G401 (cell line): Measurements from ENCODE around the gene MTMR4. TPM values are rescaled to one million over a fixed set of nuclear protein-coding genes. Genes with fewer than 3 reads are reported as not detected.

Experiments
- DNase-seq: peaks from one replicate; pipeline ENCODE4 v3.0.0-alpha.2; 2015; ENCODE audit warnings: low spot score
- in situ Hi-C: cut with HindIII; loops from 2 replicates; pipeline ENCODE4 v1.10.0; 2016; ENCODE audit warnings: low sequenced_read_pairs, mixed read lengths
- total RNA-seq: library from RNA; depleted of rRNA; stranded (reverse); fragments of >200 nt; shearing (Covaris generic); gene quantifications from 2 replicates; pipeline ENCODE4 v1.2.3, GENCODE V29; 2014

Gene MTMR4
- total RNA-seq, 1 experiment from 2014 or later, result 35.9 TPM

- no peak for DNase-seq
- in situ Hi-C loops, result no loop called here
Measured at GRCh38 chr17:58528443-58528842, 14.0 kb upstream of the MTMR4 start.

DNA sequence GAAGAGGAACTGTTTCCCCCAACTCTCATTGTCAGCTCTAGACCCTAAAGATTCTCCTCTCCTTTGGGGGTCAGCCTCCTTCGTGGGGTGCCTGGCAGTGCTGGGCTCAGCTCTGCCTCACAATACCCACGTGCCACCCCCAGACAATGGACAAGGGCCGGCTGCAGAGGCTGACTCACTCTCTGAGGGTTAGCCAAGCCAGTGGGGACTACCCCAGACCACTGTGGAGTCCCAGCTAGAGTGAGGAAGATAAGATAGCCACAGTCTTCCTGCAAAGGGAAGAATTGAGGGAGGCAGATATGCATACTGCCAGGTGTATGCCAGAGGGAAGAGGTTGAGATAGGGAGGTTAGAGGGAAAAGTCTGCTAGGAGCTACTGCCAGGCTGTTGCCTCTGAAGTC, 13.5 kb upstream of the MTMR4 start:
- in situ Hi-C loops, result no loop called here
- peak; percentile 26 for DNase-seq

DNA sequence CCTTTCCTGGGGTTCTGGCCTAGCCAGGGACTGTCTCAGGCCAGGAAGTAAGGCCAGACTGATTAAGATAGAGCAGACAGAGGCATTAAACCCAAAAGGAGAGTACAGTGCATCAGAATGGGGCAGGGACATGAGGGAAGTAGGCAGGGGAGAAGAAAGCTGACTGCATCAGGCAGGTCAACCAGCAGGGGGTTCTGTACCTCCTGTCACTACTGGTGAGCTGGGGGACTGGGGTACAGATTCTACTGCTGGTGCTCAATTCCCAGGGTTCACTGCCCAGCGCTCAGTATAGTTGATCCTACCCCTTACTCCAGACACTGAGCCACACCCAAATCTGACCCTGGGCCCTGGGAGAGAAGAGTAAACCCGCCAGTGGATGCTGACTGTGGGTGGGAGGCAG, 12.9 kb upstream of the MTMR4 start:
- peak; percentile 39 for DNase-seq
- in situ Hi-C loops, result no loop called here

DNA sequence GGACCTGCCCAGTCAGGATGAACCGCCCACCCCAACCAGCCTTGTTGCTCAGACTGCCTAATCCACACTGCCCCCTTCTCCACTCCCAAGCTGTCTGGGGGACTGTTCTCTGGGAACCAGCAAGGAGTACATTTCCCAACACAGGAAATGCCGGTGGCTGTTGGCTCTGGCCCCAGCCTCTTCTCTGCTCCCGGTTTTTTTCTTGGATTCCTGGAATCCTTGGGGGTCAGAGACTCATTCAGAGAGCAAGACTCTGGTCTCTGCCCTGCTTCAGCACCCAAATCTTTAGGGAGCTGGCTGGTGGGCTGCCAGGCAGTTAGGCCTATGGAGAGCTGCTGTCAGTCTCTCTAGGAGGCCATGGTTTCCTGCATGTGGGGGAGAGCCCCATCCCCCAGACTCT, 10.8 kb upstream of the MTMR4 start:
- in situ Hi-C loops, result no loop called here
- no peak for DNase-seq

GRCh38 chr17:58521680-58522079, 7.2 kb upstream of the MTMR4 start:
- in situ Hi-C loops, result no loop called here
- no peak for DNase-seq

DNA sequence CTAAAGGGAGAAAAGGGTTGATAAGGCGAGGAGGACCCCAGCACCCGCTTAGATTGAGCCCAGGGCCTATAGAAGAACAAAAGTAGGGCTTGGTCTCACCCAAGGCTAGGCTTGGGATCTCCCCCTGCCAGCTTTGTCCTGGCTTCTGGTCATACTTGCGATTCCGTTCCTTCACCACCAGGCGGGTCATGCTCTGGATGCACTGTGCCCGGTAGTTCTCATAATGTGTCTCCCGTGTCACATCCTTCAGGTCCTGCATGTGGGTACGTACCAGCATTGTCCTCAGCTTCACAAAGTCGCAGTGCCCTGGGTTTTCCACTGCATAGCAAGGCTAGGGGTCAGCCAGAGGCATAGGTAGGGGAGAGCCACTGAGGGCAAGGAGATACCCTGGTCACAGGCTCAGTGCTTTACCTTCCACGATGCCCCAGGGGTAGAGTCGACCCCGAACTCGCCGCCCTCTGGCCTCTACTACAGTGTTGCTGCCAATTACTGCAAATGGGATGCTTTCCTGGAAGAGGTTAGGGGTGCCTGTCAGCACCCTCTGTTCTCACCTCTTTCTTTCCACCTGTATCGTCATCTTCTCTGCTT, 6.5 kb upstream of the MTMR4 start:
- in situ Hi-C loops, result no loop called here

GRCh38 chr17:58517928-58518609, 3.6 kb upstream of the MTMR4 start:
- in situ Hi-C loops, result no loop called here
- peak; percentile 100 for DNase-seq

More for the DNA sequence above, 6.5 kb upstream of the MTMR4 start:
- peak; percentile 29 for DNase-seq

GRCh38 chr17:58517378-58517927, 3.0 kb upstream of the MTMR4 start:
- DNase-seq, result no peak
- in situ Hi-C loops, result no loop called here

- in situ Hi-C loops, result no loop called here
Measured at GRCh38 chr17:58516644-58517377, 2.4 kb upstream of the MTMR4 start.

DNA sequence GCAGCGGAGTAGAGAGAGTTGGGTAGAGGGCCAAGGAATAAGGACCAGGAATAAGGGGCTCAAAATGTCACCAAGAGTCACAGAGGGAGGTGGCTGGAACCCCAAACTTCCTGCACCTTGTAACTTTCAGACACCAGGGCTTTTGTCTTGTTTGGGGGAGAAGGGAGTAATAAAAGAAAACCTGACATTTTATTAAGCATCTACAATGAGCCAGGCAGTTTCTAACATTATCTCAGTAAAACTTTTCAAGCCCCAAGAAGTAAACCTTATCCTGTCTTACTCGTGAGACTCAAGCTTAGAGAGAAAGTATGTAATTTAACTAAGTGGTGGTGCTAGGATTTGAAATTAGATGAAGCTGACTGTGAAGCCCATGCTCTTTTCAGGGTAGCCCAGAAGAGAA, 848 bp upstream of the MTMR4 start:
- in situ Hi-C loops, result no loop called here
- no peak for DNase-seq

More at GRCh38 chr17:58516644-58517377, 2.4 kb upstream of the MTMR4 start:
- DNase-seq, result peak; percentile 9

- in situ Hi-C loops, result no loop called here
- no peak for DNase-seq
Measured at GRCh38 chr17:58514770-58515157, 326 bp upstream of the MTMR4 start.

GRCh38 chr17:58513267-58513964, 1.0 kb downstream of the MTMR4 start:
- in situ Hi-C loops, result no loop called here
- no peak for DNase-seq

GRCh38 chr17:58510075-58510474, 4.4 kb downstream of the MTMR4 start:
- in situ Hi-C loops, result no loop called here

DNA sequence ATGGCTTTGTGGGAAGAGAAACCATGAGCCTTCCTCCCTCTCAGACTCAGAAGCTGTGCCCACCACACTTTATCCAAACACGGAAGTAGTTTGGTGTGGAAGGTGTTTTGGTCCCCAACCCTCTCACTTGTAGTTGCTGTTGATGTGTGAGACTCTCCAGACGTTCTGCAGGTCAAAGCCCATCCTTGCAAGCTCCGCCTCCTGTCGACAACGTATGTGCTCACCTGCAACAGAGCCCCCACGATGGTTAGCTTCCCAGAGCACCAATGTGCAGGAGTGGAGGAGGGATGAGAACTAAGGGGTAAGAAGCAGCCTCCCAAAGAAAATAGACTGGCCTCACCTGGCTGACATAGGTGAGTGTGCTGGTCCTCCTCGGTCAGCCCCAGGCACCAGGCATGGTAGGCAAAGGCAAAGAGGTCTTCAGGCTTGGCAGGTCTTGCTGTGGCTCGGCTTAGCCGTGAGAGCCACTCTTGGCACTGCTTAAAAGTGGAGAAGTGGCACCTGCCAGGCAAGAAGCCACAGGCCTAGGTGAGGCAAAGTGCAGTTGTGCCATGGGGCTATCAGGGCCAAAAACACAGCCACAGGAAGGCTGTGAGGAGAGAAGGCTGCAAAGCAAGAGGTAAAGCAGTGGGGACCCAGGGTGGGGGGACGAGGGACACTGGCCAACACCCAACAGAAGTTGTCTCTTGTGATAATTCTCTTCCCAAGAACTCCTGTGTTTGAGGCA, 5.9 kb downstream of the MTMR4 start:
- DNase-seq, result no peak
- in situ Hi-C loops, result no loop called here

More at GRCh38 chr17:58510075-58510474, 4.4 kb downstream of the MTMR4 start:
- no peak for DNase-seq

DNA sequence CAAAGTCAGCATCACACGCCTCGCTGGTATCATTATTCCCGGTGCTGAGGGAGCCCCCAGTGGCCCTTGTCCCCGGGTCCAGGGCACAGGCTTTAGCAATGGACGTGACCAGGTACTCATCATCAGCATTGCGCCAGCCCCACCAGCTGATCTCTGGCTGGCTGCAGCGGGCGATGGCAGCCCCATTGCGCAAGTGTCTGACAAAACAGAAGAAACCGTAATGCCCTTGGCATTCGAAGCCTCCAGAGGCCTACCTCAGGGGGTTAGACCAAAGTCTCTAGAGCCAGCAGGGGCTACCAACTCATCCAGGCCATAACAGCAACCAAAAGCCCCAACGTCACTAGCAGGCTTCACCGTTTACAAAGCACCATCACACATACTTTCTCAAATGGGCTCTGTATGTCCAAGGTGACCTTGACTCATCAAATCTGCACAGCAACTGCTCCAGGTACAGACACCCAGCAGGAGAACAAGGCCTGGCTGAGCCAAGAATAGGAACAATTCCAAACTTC, 7.3 kb downstream of the MTMR4 start:
- DNase-seq, result peak; percentile 39
- in situ Hi-C loops, result no loop called here

DNA sequence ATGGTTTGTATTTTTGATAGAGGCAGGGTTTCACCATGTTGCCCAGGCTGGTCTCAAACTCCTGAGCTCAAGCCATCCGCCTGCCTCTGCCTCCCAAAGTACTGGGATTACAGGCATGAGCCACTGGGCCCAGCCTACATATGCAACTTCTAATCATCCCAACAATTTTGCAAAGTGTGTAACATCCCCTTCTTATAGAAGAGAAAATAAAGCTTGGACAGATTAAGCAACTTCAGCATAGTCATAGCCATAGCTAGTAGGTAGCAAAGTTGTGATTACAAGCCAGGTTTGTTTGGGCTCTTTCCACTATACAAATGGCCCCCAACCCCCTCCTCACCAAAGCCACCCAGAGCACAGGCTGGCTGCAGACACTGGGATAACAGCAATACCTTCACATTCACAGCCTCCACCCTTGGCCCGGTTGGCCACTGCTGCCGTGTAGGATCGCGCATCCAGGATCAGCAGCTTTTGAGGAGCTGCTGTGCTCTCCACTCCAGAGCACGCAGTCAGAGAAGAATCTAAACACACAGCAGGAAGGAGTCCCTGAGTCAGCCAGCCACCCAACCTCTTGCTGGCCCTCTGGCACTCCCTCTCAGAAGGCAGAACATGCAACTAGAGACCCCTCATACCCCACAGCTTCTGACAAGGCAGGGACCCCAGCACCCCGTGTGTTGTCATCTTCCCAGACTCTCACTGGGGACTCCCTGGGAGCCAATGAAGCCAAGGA, 7.9 kb downstream of the MTMR4 start:
- no peak for DNase-seq
- in situ Hi-C loops, result no loop called here

- in situ Hi-C loops, result no loop called here
- DNase-seq, result no peak
Measured at GRCh38 chr17:58504826-58505351, 9.5 kb downstream of the MTMR4 start.

- DNase-seq, result no peak
- in situ Hi-C loops, result no loop called here
Measured at GRCh38 chr17:58503866-58504265, 10.6 kb downstream of the MTMR4 start.
